Smooth muscle cell (in vitro differentiated cells): ENCODE results near the gene PRCP. TPM values are rescaled to one million over a fixed set of nuclear protein-coding genes. Genes with fewer than 3 reads are reported as not detected.

Experiments used
- DNase-seq: peaks from one replicate; lab custom pipeline; 2025; ENCODE audit not compliant: unreplicated experiment; lab: John Stamatoyannopoulos, UW
- H2AFZ ChIP-seq: fragments of 200-600 bp; sonication (generic); 2 replicates; pipeline ENCODE4 v1.6.0; 2016; ENCODE audit warnings: antibody characterized with exemption, low read depth, mild to moderate bottlenecking
- H3F3A ChIP-seq: fragments of 200-600 bp; sonication (generic); 2 replicates; pipeline ENCODE4 v1.6.0; 2017; ENCODE audit warnings: antibody characterized with exemption, low read depth
- H3K27ac ChIP-seq: fragments of 200-600 bp; sonication (generic); 2 replicates; pipeline ENCODE4 v1.5.1; 2016; ENCODE audit warnings: low read depth, mild to moderate bottlenecking
- H3K27me3 ChIP-seq: fragments of 200-600 bp; sonication (generic); 2 replicates; pipeline ENCODE4 v1.6.1; 2016; ENCODE audit warnings: low read depth, mild to moderate bottlenecking
- H3K36me3 ChIP-seq: fragments of 200-600 bp; sonication (generic); 2 replicates; pipeline ENCODE4 v1.5.1; 2016; ENCODE audit warnings: low read depth
- H3K4me1 ChIP-seq: fragments of 200-600 bp; sonication (generic); 2 replicates; pipeline ENCODE4 v1.5.1; 2016; ENCODE audit warnings: low read depth
- H3K4me2 ChIP-seq: fragments of 200-600 bp; sonication (generic); 2 replicates; pipeline ENCODE4 v1.6.0; 2016; ENCODE audit warnings: mild to moderate bottlenecking
- H3K4me3 ChIP-seq: fragments of 200-600 bp; sonication (generic); 2 replicates; pipeline ENCODE4 v1.5.1; 2016; ENCODE audit warnings: mild to moderate bottlenecking
- H3K79me2 ChIP-seq: fragments of 200-600 bp; sonication (generic); 2 replicates; pipeline ENCODE4 v1.6.0; 2016; ENCODE audit warnings: low read depth, mild to moderate bottlenecking
- H3K9ac ChIP-seq: fragments of 200-600 bp; sonication (generic); 2 replicates; pipeline ENCODE4 v1.6.0; 2016; ENCODE audit warnings: low read depth
- H3K9me3 ChIP-seq: fragments of 200-600 bp; sonication (generic); replicated peaks from 2 replicates; pipeline ENCODE4 v1.5.1; 2016; ENCODE audit warnings: low read depth
- H4K20me1 ChIP-seq: fragments of 200-600 bp; sonication (generic); 2 replicates; pipeline ENCODE4 v1.6.0; 2016; ENCODE audit warnings: low read depth
- CTCF ChIP-seq: fragments of 200-600 bp; sonication (generic); IDR thresholded peaks from 2 replicates; pipeline ENCODE4 v1.5.1; 2017; ENCODE audit warnings: borderline replicate concordance, mild to moderate bottlenecking, antibody characterized with exemption; ENCODE audit not compliant: insufficient read depth, poor library complexity, severe bottlenecking
- WGBS: methylation state at CpG from one replicate; pipeline ENCODE4 v1.1.7; 2016; ENCODE audit warnings: low lambda C conversion rate; 5-methylcytosine and 5-hydroxymethylcytosine counted together
- polyA plus RNA-seq: library from polyadenylated mRNA; unstranded; fragments of >200 nt; fragmentation: Nextera tagmentation; extraction: Ambion mirVana; gene quantifications from 2 replicates; pipeline ENCODE4 v1.2.1, GENCODE V29; 2016
- total RNA-seq: library from RNA; depleted of rRNA; stranded (reverse); fragments of >200 nt; gene quantifications from 2 replicates; pipeline ENCODE4 v1.2.3, GENCODE V29; 2014

The PRCP gene
- total and polyA plus RNA-seq, 2 experiments from 2014 or later: 78.8 to 84.0 TPM

DNA sequence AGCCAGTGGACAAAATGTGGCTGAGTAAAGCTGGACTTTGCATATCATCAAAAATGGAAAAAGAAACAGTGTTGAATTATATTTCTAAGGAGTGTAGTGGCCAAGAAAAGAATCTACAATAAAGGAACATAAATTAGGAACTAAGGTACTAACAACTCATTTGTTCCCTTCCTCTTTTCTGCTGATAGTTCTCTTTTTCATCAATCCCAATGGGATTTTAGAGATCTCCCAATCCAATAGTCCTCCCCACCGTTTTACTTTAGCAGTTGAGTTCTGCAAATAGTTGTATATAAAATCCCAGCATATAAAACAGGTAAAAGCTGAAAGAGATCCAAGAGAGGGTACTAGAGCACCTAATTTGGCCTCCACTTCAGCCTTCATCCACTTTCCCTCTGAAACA, 2.0 kb downstream of the PRCP start:
- Histone ChIP-seq H3K27me3 (no peaks in the 10 kb centered on the region), H3K27ac (no peak overlapping the region), H3K9me3 (no peaks in the 10 kb centered on the region), H3K79me2 (peaks cover 42% of the 10 kb centered on the region), H3K4me3 (no peak overlapping the region), H2AFZ (no peak overlapping the region), H3K36me3 (no peaks in the 10 kb centered on the region), H3K9ac (no peak overlapping the region), H4K20me1 (peaks cover 5% of the 10 kb centered on the region), H3K4me2 (no peak overlapping the region), H3K4me1 (peaks cover 7% of the 10 kb centered on the region), H3F3A (no peaks in the 10 kb centered on the region)
- 93% methylated on average over 1 of the region's 1 CpG for WGBS
- no peak for DNase-seq
- TF ChIP-seq CTCF: no peak

- Histone ChIP-seq H4K20me1 (peaks cover 6% of the 10 kb centered on the region), H3K4me2 (no peak overlapping the region), H3K79me2 (peaks cover 49% of the 10 kb centered on the region), H3K9me3 (no peaks in the 10 kb centered on the region), H3K4me1 (peaks cover 7% of the 10 kb centered on the region), H3K4me3 (no peak overlapping the region), H2AFZ (no peak overlapping the region), H3K27me3 (no peaks in the 10 kb centered on the region), H3K27ac (no peak overlapping the region), H3K36me3 (no peaks in the 10 kb centered on the region), H3K9ac (no peak overlapping the region), H3F3A (no peaks in the 10 kb centered on the region)
- TF ChIP-seq CTCF: no peak
- WGBS: 95% methylated on average over 6 of the region's 6 CpGs
- DNase-seq: no peak
Measured at GRCh38 chr11:82896183-82896582, 4.0 kb downstream of the PRCP start.

- no peak for DNase-seq
- Histone ChIP-seq H3K36me3 (no peaks in the 10 kb centered on the region), H3K9ac (no peak overlapping the region), H4K20me1 (peaks cover 13% of the 10 kb centered on the region), H3K27ac (no peak overlapping the region), H3K4me2 (no peak overlapping the region), H3K9me3 (no peaks in the 10 kb centered on the region), H2AFZ (no peak overlapping the region), H3K4me3 (no peak overlapping the region), H3K79me2 (peaks cover 54% of the 10 kb centered on the region), H3K27me3 (no peaks in the 10 kb centered on the region), H3K4me1 (peaks cover 7% of the 10 kb centered on the region), H3F3A (no peaks in the 10 kb centered on the region)
- no peak for TF ChIP-seq CTCF
Measured at GRCh38 chr11:82895437-82896091, 4.7 kb downstream of the PRCP start.

GRCh38 chr11:82892611-82893169, 7.5 kb downstream of the PRCP start:
- H3F3A ChIP-seq: no peaks in the 10 kb centered on the region
- no peak for TF ChIP-seq CTCF
- H3K9me3 ChIP-seq: no peaks in the 10 kb centered on the region
- H3K27me3 ChIP-seq: no peaks in the 10 kb centered on the region
- H3K4me1 ChIP-seq: no peaks in the 10 kb centered on the region
- DNase-seq: no peak
- no peak overlapping the region for H2AFZ ChIP-seq
- peaks cover 32% of the 10 kb centered on the region for H3K79me2 ChIP-seq
- no peaks in the 10 kb centered on the region for H3K36me3 ChIP-seq
- H3K4me3 ChIP-seq: no peak overlapping the region
- WGBS: 95% methylated on average over 2 of the region's 2 CpGs
- no peak overlapping the region for H3K27ac ChIP-seq
- H3K9ac ChIP-seq: no peak overlapping the region
- peaks cover 13% of the 10 kb centered on the region for H4K20me1 ChIP-seq
- H3K4me2 ChIP-seq: no peak overlapping the region
